HL-60/S4 treated with phorbol 12-myristate 13-acetate at 8.2 ng/mL for 4 days and 3 days (cell line): Measurements from ENCODE around the gene LHPP.

Experiments used
- in situ Hi-C: fragments of 300-500 bp; cut with MboI; formaldehyde crosslinking; loops from 2 replicates; pipeline ENCODE4 v1.15.0; 2022; ENCODE audit warnings: low sequenced_read_pairs

LHPP gene

GRCh38 chr10:124517931-124518330, 56.3 kb downstream of the LHPP start:
- in situ Hi-C loops = no loop called here

- in situ Hi-C loops = no loop called here
Measured at GRCh38 chr10:124518366-124518765, 56.7 kb downstream of the LHPP start.

GRCh38 chr10:124520558-124521428, 59.2 kb downstream of the LHPP start:
- in situ Hi-C loops = no loop called here

- in situ Hi-C loops = no loop called here
Measured at GRCh38 chr10:124521429-124521871, 59.8 kb downstream of the LHPP start.

GRCh38 chr10:124522131-124522932, 60.7 kb downstream of the LHPP start:
- in situ Hi-C loops = no loop called here

GRCh38 chr10:124522933-124523871, 61.6 kb downstream of the LHPP start:
- in situ Hi-C loops = no loop called here

GRCh38 chr10:124523901-124524300, 62.3 kb downstream of the LHPP start:
- in situ Hi-C loops = no loop called here

GRCh38 chr10:124524991-124525653, 63.5 kb downstream of the LHPP start:
- in situ Hi-C loops = no loop called here

- in situ Hi-C loops = no loop called here
Measured at GRCh38 chr10:124525751-124526600, 64.4 kb downstream of the LHPP start.

GRCh38 chr10:124526621-124527267, 65.1 kb downstream of the LHPP start:
- in situ Hi-C loops = no loop called here

GRCh38 chr10:124527874-124528395, 66.3 kb downstream of the LHPP start:
- in situ Hi-C loops = no loop called here

GRCh38 chr10:124529661-124530214, 68.1 kb downstream of the LHPP start:
- in situ Hi-C loops = loop anchor here (10.0 kb wide), 1 partner anchor 225 kb away; no protein-coding TSS in a partner anchor

- in situ Hi-C loops = loop anchor here (10.0 kb wide), 1 partner anchor 225 kb away; no protein-coding TSS in a partner anchor
Measured at GRCh38 chr10:124530215-124530665, 68.6 kb downstream of the LHPP start.

GRCh38 chr10:124530816-124531215, 69.2 kb downstream of the LHPP start:
- in situ Hi-C loops = loop anchor here (10.0 kb wide), 1 partner anchor 224 kb away; no protein-coding TSS in a partner anchor

- in situ Hi-C loops = loop anchor here (10.0 kb wide), 1 partner anchor 223 kb away; no protein-coding TSS in a partner anchor
Measured at GRCh38 chr10:124532106-124532641, 70.6 kb downstream of the LHPP start.

- in situ Hi-C loops = loop anchor here (10.0 kb wide), 1 partner anchor 222 kb away; no protein-coding TSS in a partner anchor
Measured at GRCh38 chr10:124532788-124533187, 71.2 kb downstream of the LHPP start.

GRCh38 chr10:124533266-124533665, 71.6 kb downstream of the LHPP start:
- in situ Hi-C loops = loop anchor here (10.0 kb wide), 1 partner anchor 222 kb away; no protein-coding TSS in a partner anchor
